Measurements from ENCODE around the gene GPX4. TPM values are rescaled to one million over a fixed set of nuclear protein-coding genes. Genes with fewer than 3 reads are reported as not detected.

The GPX4 gene
- total RNA-seq, 1 experiment from 2014 or later = 355 TPM

DNA sequence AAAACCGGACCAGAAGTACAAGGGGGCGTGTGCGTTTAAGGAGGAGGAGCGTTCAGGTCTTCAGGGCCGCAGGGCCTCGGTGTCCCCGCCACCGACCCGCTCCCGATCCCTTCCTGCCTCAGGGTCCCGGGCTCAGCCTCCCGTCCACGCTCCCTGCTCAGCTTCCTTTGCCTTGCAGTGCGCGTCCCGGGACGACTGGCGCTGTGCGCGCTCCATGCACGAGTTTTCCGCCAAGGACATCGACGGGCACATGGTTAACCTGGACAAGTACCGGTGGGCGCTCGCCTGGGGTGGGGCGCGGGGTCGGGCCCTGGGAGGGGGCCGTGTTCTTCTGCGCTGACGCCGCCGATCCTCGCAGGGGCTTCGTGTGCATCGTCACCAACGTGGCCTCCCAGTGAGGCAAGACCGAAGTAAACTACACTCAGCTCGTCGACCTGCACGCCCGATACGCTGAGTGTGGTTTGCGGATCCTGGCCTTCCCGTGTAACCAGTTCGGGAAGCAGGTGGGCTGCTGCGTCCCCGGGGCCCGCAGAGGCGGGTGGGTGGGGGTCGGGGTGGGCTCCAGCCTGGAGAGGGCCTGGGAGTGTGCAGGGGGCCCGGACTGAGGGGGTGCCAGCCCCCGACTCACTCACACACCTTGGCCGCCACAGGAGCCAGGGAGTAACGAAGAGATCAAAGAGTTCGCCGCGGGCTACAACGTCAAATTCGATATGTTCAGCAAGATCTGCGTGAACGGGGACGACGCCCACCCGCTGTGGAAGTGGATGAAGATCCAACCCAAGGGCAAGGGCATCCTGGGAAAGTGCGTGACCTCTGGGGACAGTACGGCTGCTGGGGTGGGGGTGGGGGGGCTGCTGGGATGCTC lies 1.4 kb downstream of the GPX4 start:
- no peak overlapping the region for H2AFZ ChIP-seq (ENCODE audit: low read length)
- no peak overlapping the region for H3K27ac ChIP-seq (ENCODE audit: insufficient read length, low read depth, low read length)
- TF ChIP-seq, protein P1, sequence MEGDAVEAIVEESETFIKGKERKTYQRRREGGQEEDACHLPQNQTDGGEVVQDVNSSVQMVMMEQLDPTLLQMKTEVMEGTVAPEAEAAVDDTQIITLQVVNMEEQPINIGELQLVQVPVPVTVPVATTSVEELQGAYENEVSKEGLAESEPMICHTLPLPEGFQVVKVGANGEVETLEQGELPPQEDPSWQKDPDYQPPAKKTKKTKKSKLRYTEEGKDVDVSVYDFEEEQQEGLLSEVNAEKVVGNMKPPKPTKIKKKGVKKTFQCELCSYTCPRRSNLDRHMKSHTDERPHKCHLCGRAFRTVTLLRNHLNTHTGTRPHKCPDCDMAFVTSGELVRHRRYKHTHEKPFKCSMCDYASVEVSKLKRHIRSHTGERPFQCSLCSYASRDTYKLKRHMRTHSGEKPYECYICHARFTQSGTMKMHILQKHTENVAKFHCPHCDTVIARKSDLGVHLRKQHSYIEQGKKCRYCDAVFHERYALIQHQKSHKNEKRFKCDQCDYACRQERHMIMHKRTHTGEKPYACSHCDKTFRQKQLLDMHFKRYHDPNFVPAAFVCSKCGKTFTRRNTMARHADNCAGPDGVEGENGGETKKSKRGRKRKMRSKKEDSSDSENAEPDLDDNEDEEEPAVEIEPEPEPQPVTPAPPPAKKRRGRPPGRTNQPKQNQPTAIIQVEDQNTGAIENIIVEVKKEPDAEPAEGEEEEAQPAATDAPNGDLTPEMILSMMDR (conservative IDR thresholded peaks at IDR 0.05) = no peak
- WGBS (ENCODE audit: extremely low coverage, insufficient read length, low lambda C conversion rate) = no CpG with 5 or more reads among the region's 69 CpGs
- no peaks in the 10 kb centered on the region; the same call in 1 of the 2 replicates for H3K79me2 ChIP-seq (ENCODE audit: insufficient read depth, low read length)
- no peaks in the 10 kb centered on the region for H3K9me3 Mint-ChIP-seq
- no peak overlapping the region for H4K5ac ChIP-seq (ENCODE audit: insufficient read length, low read depth, low read length)
- peak; percentile 55 for DNase-seq
- H3K79me1 ChIP-seq (ENCODE audit: insufficient read depth, low read depth, low read length, poor library complexity, severe bottlenecking) = no peaks in the 10 kb centered on the region
- H4K20me1 ChIP-seq (ENCODE audit: control insufficient read depth, insufficient read depth, insufficient read length) = no peaks in the 10 kb centered on the region
- peak overlapping the region in 2 of 3 experiments; percentile 36 to 83; a peak in 3 of 7 replicates for H3K27ac Mint-ChIP-seq
- H3K27me3 ChIP-seq (ENCODE audit: insufficient read depth, low read length) = no peaks in the 10 kb centered on the region
- H2AK5ac ChIP-seq (ENCODE audit: insufficient read length, low read length) = no peak overlapping the region
- no peak overlapping the region for H2BK20ac ChIP-seq (ENCODE audit: low read depth, low read length, poor library complexity, severe bottlenecking)
- no peak overlapping the region for H2BK5ac ChIP-seq (ENCODE audit: insufficient read length, low read length)
- no peak overlapping the region for H4K91ac ChIP-seq (ENCODE audit: insufficient read length, low read depth, low read length)
- peaks cover 8 to 18% of the 10 kb centered on the region in 2 experiments for H3K4me1 Mint-ChIP-seq
- peak overlapping the region; percentile 69 for H3K14ac ChIP-seq (ENCODE audit: insufficient read depth, low read length)
- H3K4me3 Mint-ChIP-seq = peak overlapping the region; percentile 76 to 78
- H3K23me2 ChIP-seq (ENCODE audit: insufficient read length, low read depth, low read length, poor library complexity, severe bottlenecking) = no peaks in the 10 kb centered on the region
- H3K4me1 ChIP-seq (ENCODE audit: insufficient read depth, low read length) = 0 out of 2 replicates have a peak, but pooled peaks cover 2% of the 10 kb centered on the region
- H2BK12ac ChIP-seq (ENCODE audit: insufficient read length, low read depth, low read length) = no peak overlapping the region
- peak overlapping the region; percentile 64 for H3K18ac ChIP-seq (ENCODE audit: insufficient read length, low read depth, low read length)
- H3K27me3 Mint-ChIP-seq (ENCODE audit: low read depth) = no peaks in the 10 kb centered on the region; the same call in 1 of the 2 replicates
- no peak overlapping the region for H3K56ac ChIP-seq (ENCODE audit: insufficient read length, low read depth, low read length)
- peaks cover 0 to 18% (median 7%) of the 10 kb centered on the region in 3 experiments; a peak in 3 of 7 replicates for H3K36me3 Mint-ChIP-seq (ENCODE audit: insufficient read depth in 1 of 3, low read depth in 3 of 3)
- H2BK120ac ChIP-seq (ENCODE audit: low read depth, low read length, poor library complexity, severe bottlenecking) = no peak overlapping the region
- H3K23ac ChIP-seq (ENCODE audit: insufficient read length, low read depth, low read length) = no peak overlapping the region
- H3K4me2 ChIP-seq (ENCODE audit: insufficient read depth, insufficient read length, low read length) = peak overlapping the region; percentile 51
- H3T11ph ChIP-seq (ENCODE audit: low read length) = no peak overlapping the region
- peak overlapping the region; percentile 65 for H3K9ac ChIP-seq (ENCODE audit: extremely low read depth, insufficient read length, low read length)
- H2BK15ac ChIP-seq (ENCODE audit: low read depth, low read length) = no peak overlapping the region
- no peaks in the 10 kb centered on the region for H3K9me3 ChIP-seq (ENCODE audit: control insufficient read depth, low read depth, low read length)
- H3K4ac ChIP-seq (ENCODE audit: low read depth, low read length) = no peak overlapping the region
- H4K8ac ChIP-seq (replicated peaks; ENCODE audit: insufficient read length, low read depth, low read length) = no peak overlapping the region
